Duodenal mucosa (tissue), 2 donors: ENCODE measurements around the gene LRRC71.

Experiments used
- H3K27ac ChIP-seq: one replicate; pipeline ENCODE4 v1.7.0; 2013; ENCODE audit warnings: low read depth, low read length
- H3K27me3 ChIP-seq, 2 donors: one replicate each; pipeline ENCODE4 v1.7.0; 2013; ENCODE audit warnings: low read length in 2 of 2, control low read depth in 1 of 2; ENCODE audit not compliant: insufficient read depth in 2 of 2, control insufficient read depth in 1 of 2
- H3K36me3 ChIP-seq, 2 donors: one replicate each; pipeline ENCODE4 v1.7.0; 2013; ENCODE audit warnings: low read length in 2 of 2, control low read depth in 1 of 2; ENCODE audit not compliant: insufficient read depth in 2 of 2, control insufficient read depth in 1 of 2
- H3K4me1 ChIP-seq, 2 donors: one replicate each; pipeline ENCODE4 v1.7.0; 2013; ENCODE audit warnings: low read length in 2 of 2, control low read depth in 1 of 2; ENCODE audit not compliant: insufficient read depth in 2 of 2, control insufficient read depth in 1 of 2
- H3K4me3 ChIP-seq, 2 donors: one replicate each; pipeline ENCODE4 v1.7.0; 2013; ENCODE audit warnings: low read length in 2 of 2, low read depth in 1 of 2
- H3K9ac ChIP-seq, 2 donors: one replicate each; pipeline ENCODE4 v1.7.0; 2013; ENCODE audit warnings: low read length in 2 of 2, low read depth in 1 of 2
- H3K9me3 ChIP-seq, 2 donors: one replicate each; pipeline ENCODE4 v1.7.0; 2013; ENCODE audit warnings: low read length in 2 of 2, control low read depth in 1 of 2; ENCODE audit not compliant: control insufficient read depth in 1 of 2

Gene LRRC71

DNA sequence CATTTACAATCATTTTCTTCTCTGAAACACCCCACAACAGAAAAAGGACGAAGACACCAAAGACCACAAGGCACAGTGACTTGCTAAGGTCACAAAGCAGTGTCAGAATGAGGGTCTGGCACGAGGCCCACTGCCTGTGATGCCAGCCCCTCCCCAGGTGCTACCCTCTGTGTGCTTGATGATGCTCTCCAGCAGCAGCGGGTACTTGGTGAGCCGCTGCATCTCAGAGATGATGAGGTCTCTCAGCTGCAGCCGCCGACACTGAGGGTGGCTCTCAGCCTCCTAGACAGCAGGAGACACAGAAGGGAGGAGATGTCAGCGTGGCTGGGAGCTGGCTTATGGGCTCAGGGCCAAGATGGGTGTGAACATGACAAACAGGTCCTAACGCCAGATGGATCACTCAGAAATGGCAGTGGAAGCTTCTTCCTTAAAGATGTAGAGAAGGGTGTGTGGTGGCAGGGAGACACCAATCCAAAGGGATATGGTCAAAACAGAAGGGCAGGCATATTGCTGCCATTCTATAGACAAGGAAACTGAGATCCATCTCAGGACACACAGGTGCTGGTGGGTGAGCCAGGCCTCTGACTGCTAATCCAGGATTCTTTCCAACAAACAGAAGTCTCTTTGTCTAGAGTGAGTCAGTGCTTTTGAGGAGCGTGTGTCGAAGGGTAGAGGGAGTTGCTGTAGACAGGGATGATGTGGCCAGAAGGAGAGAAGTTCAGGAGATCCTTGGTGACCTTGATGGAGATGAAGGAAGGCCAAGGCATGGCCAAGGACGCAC lies 25.6 kb downstream of the LRRC71 start:
- Histone ChIP-seq H3K9me3 (no peaks in the 10 kb centered on the region), H3K4me3 (no peak overlapping the region), H3K4me1 (no peaks in the 10 kb centered on the region), H3K27ac (no peak overlapping the region), H3K9ac (no peak overlapping the region), H3K36me3 (peaks cover 63 to 96% of the 10 kb centered on the region in 2 donors), H3K27me3 (no peaks in the 10 kb centered on the region)

DNA sequence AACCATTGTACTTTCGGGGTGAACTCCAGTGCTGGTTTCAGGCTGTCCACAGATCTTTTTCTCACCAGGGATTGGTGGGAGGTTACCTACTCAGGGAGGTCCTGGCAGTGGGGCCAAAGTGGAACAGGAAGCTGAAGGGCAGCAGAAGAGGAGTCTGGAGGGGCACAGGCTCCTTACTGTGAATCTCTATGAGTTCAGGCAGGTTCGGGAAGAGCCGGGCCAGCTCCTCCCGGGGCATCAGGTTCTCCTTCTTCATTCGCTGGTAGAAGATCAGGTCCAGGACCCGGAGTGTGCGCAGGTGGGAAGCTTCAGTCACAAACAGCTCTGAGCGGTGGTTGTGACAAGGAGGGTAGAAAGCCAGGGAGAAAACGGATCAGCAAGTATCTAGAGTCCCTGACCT lies 26.7 kb downstream of the LRRC71 start:
- H3K4me3 ChIP-seq: no peak overlapping the region
- no peaks in the 10 kb centered on the region for H3K4me1 ChIP-seq
- no peaks in the 10 kb centered on the region for H3K27me3 ChIP-seq
- H3K36me3 ChIP-seq: peaks cover 61 to 96% of the 10 kb centered on the region in 2 donors
- H3K27ac ChIP-seq: no peak overlapping the region
- no peak overlapping the region for H3K9ac ChIP-seq
- no peaks in the 10 kb centered on the region for H3K9me3 ChIP-seq

DNA sequence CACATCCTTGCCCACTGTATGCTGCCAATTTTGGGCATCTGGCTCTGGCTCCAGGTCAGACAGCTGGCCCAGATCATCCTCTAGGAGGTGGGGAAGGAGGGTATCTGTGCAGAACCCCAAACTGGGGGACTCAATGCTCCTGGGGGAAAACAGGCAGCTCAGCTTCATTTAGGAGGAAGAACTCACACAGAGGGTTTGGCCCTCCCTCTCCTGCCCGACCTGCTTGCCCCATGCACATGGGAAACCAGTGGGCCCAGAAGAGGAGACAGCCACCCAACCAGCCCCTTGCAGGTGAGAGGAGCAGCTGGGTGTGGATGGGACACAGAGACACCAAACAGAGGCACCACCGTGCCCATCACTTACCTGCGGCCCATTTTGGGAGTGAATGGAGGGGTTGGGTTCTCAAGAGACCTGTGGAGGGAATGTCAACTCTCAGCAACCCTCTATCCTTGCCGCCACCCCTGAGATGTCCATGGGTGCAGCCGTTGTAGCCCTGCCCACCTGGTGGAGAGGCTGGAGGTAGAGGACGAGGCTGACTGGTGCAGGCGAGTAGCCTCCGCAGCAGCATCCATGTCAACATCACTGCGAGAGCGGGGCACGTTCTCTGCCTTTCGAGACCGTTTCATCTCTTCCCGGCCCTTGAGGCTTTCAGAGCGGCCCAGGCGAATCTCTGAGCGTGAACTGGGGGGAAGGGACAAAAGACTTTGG lies 27.5 kb downstream of the LRRC71 start:
- no peak overlapping the region for H3K9ac ChIP-seq
- no peak overlapping the region for H3K4me3 ChIP-seq
- peaks cover 55 to 92% of the 10 kb centered on the region in 2 donors for H3K36me3 ChIP-seq
- no peaks in the 10 kb centered on the region for H3K27me3 ChIP-seq
- H3K27ac ChIP-seq: no peak overlapping the region
- H3K9me3 ChIP-seq: no peaks in the 10 kb centered on the region
- no peaks in the 10 kb centered on the region for H3K4me1 ChIP-seq

DNA sequence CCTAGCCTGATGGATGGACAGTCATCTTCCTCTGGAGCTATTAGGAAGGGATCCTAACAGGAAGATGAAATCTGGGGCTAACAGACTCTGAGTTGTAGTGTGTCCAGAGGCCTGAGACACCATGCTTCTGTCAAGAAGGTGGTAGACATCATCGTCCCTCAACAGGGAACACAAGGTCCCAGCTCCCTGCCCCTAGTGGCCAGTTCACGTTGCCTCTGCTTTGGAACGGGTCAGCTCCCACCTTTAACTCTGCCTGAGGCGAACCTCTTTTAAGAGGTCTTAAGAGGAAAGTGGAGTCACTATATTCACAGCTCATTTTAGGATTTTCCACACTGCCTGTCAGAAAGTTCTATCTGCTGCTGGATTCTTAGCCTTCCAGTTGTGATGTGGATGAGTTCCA lies 28.3 kb downstream of the LRRC71 start:
- peaks cover 50 to 90% of the 10 kb centered on the region in 2 donors for H3K36me3 ChIP-seq
- H3K4me3 ChIP-seq: no peak overlapping the region
- no peaks in the 10 kb centered on the region for H3K9me3 ChIP-seq
- H3K27ac ChIP-seq: no peak overlapping the region
- H3K9ac ChIP-seq: no peak overlapping the region
- no peaks in the 10 kb centered on the region for H3K4me1 ChIP-seq
- H3K27me3 ChIP-seq: no peaks in the 10 kb centered on the region

DNA sequence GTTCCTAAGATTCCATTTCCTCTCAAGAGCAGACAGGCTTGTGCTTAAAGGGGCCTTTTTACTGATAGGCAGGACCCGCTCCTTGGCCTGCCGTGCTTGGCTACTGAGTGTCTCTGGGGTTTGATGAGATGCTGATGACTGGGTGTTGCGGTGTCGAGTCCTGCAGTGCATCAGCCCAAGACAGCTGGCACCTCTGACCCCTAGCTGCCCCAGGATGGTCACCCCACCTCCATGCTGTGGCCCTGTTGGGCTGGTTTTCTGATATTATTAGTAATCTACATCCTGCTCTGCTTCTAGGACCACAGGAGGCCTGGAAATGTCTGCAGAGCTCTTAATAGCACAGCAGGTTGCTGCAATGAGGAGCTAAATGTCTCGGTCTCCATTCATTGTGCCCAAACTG lies 28.7 kb downstream of the LRRC71 start:
- Histone ChIP-seq H3K27ac (no peak overlapping the region), H3K4me1 (no peaks in the 10 kb centered on the region), H3K36me3 (peaks cover 46 to 85% of the 10 kb centered on the region in 2 donors), H3K9ac (no peak overlapping the region), H3K27me3 (no peaks in the 10 kb centered on the region), H3K9me3 (no peaks in the 10 kb centered on the region), H3K4me3 (no peak overlapping the region)

DNA sequence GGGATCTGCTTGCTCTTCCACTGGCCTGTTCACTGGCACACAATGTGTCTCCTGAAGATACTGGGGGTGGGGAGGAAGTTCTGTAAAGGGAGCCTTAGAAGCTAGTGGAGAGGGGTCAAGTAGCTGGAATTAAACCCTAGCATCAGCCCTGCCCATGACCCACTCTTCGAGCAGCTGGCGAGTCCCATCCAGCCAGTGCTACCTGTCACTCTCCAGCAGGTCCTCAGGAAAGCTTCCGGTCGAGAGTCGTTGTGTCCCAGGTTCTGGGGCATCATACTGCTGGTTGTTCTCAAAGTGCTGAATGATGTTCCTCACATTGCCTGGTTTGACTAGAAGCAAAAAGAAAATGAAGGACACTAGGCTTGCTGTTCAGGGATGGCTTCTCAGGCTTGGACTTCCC lies 30.9 kb downstream of the LRRC71 start:
- Histone ChIP-seq H3K27me3 (no peaks in the 10 kb centered on the region), H3K4me3 (no peak overlapping the region), H3K9me3 (no peaks in the 10 kb centered on the region), H3K36me3 (peaks cover 26 to 83% of the 10 kb centered on the region in 2 donors), H3K27ac (no peak overlapping the region), H3K9ac (no peak overlapping the region), H3K4me1 (no peaks in the 10 kb centered on the region)

DNA sequence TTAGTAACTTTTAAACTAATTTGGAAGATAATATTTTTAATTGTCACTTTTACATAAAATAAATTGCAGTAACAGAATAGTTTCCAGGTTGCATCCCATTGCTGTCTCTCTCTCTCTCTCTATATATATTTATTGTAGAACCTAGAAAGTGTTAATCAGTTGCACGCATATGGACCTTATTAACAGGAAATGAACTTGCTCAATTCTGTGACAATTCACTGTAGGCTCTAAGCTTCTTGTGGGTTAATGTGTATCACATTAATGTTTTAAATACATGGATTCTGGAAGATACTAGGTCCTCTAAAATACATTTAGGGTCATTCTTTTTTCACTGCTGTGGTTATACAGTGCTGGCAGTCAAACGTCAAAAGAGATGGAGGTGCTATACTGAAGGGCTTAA lies 33.1 kb downstream of the LRRC71 start:
- Histone ChIP-seq H3K27ac (no peak overlapping the region), H3K4me3 (no peak overlapping the region), H3K4me1 (no peaks in the 10 kb centered on the region), H3K9ac (no peak overlapping the region), H3K9me3 (no peaks in the 10 kb centered on the region), H3K36me3 (peaks cover 22 to 80% of the 10 kb centered on the region in 2 donors), H3K27me3 (no peaks in the 10 kb centered on the region)

DNA sequence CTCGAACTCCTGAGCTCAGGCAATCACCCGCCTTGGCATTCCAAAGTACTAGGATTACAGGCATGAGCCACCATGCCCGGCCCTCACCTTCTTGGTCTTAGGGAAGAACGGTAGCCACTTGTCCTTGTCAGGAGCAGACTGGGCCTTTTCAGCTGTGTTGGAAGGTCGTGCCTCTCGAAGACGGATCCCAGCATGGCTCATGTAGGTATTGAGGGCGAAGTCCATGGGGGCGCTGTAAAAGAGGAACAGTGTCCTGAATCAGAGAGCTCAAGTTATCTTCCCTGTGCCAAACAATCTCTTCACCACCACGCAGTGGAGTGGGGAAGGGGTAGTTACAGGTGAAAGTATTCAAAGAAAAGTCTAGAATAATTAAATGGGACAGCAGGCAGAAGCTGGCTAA lies 35.9 kb downstream of the LRRC71 start:
- no peaks in the 10 kb centered on the region for H3K27me3 ChIP-seq
- H3K36me3 ChIP-seq: peaks cover 31 to 79% of the 10 kb centered on the region in 2 donors
- no peak overlapping the region for H3K27ac ChIP-seq
- H3K9ac ChIP-seq: no peak overlapping the region
- H3K4me1 ChIP-seq: no peaks in the 10 kb centered on the region
- H3K4me3 ChIP-seq: no peak overlapping the region
- no peaks in the 10 kb centered on the region for H3K9me3 ChIP-seq

DNA sequence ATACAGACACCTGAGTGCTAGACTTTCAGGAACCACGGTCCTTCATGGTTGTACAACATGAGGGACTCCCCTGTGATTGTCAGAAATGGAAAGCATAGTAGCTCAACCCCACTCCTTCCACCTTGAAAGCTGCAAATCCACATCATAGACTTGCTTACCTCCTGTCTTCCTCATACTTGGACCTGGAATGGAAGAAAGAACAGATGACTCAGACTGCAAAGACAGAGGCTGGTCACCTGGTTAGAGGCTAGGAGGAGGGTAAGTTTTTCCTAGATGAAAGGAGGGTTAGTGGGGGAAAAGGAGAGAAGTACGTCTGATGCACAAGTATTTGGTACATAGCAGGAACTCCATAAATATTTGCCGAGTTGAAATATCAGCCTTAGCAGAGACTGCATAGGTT lies 37.2 kb downstream of the LRRC71 start:
- Histone ChIP-seq H3K4me1 (no peaks in the 10 kb centered on the region), H3K4me3 (no peak overlapping the region)

DNA sequence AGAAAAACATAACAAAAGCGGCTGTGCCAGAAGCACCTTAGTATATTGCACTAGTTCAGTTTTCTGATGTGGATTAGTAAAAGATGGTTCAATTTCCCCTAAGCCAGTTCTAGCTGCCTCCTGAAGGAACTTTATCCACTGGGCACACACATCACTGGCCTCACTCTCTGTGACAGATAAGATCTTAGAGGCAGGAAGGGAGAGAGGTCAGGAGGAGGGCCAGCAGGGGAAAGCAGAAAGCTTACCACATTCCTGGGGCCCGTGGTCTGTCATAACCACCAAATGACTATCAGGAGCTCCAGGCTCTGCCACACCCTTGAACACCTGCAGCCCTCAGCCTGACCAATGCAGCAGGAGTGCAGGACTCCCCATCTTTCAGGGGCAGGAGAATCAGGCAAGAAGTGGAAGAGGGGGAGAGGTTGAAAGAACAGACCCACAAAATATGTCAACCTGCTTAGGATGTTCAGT lies 37.8 kb downstream of the LRRC71 start:
- H3K4me3 ChIP-seq: no peak overlapping the region
- peaks cover 37 to 82% of the 10 kb centered on the region in 2 donors for H3K36me3 ChIP-seq
- no peak overlapping the region for H3K9ac ChIP-seq
- no peaks in the 10 kb centered on the region for H3K9me3 ChIP-seq
- no peaks in the 10 kb centered on the region for H3K4me1 ChIP-seq
- H3K27me3 ChIP-seq: no peaks in the 10 kb centered on the region
- no peak overlapping the region for H3K27ac ChIP-seq

More for the DNA sequence above, 37.2 kb downstream of the LRRC71 start:
- Histone ChIP-seq H3K27me3 (no peaks in the 10 kb centered on the region), H3K36me3 (peaks cover 37 to 82% of the 10 kb centered on the region in 2 donors), H3K9ac (no peak overlapping the region), H3K27ac (no peak overlapping the region), H3K9me3 (no peaks in the 10 kb centered on the region)
